Astrocyte of the spinal cord (primary cell): ENCODE results near the gene FAM3A.

Experiments
- DNase-seq: peaks from one replicate; pipeline ENCODE4 v3.0.0; 2011; ENCODE audit warnings: low read depth, low spot score
- H3K4me3 ChIP-seq: 2 replicates; pipeline ENCODE4 v1.5.1; 2011; ENCODE audit warnings: low read depth, mild to moderate bottlenecking, low read length, moderate library complexity
- CTCF ChIP-seq: IDR thresholded peaks from 2 replicates; pipeline ENCODE4 v1.5.1; 2012; ENCODE audit warnings: low read depth, mild to moderate bottlenecking, low read length, inconsistent platforms
- in situ Hi-C: cut with HindIII; loops from 2 replicates; pipeline ENCODE4 v1.10.0; 2017; ENCODE audit warnings: low sequenced_read_pairs

The FAM3A gene

GRCh38 chrX:154487518-154488290 lies 28.3 kb downstream of the FAM3A start:
- no peak for DNase-seq
- TF ChIP-seq CTCF, result no peak
- in situ Hi-C loops, result no loop called here
- H3K4me3 ChIP-seq, result no peak overlapping the region

GRCh38 chrX:154486396-154487207 lies 29.4 kb downstream of the FAM3A start, which contains the start of gene UBL4A:
Gene UBL4A (minus strand): TSS chrX:154486615. CDS start chrX:154486584, 31 bp downstream.
- peak; percentile 24 for DNase-seq
- peak within 1 kb of the TSS; percentile 46 for H3K4me3 ChIP-seq
- TF ChIP-seq CTCF, result no peak
- in situ Hi-C loops, result no loop called here

GRCh38 chrX:154486052-154486395 lies 30.0 kb downstream of the FAM3A start:
- TF ChIP-seq CTCF, result no peak
- no peak for DNase-seq
- H3K4me3 ChIP-seq, result peak overlapping the region; percentile 46
- in situ Hi-C loops, result no loop called here

GRCh38 chrX:154485150-154486051 lies 30.6 kb downstream of the FAM3A start:
- H3K4me3 ChIP-seq, result peak overlapping the region; percentile 46
- no peak for TF ChIP-seq CTCF
- DNase-seq, result no peak
- in situ Hi-C loops, result no loop called here

GRCh38 chrX:154484255-154485149 lies 31.5 kb downstream of the FAM3A start:
- no peak for TF ChIP-seq CTCF
- H3K4me3 ChIP-seq, result no peak overlapping the region
- in situ Hi-C loops, result no loop called here
- DNase-seq, result no peak
